Tibial artery (tissue), 4 donors: Measurements from ENCODE around the gene NFATC4.

Source experiments
- DNase-seq, 2 donors: peaks; one replicate each; pipeline ENCODE4 v3.0.0-alpha.2; 2019
- H3K27ac ChIP-seq, 2 donors: fragments of 200-600 bp; sonication (generic) in 1 of 2; 1 replicate in 1 of 2; 2 replicates in 1 of 2; pipeline ENCODE4 v1.5.1; 2018 to 2019; ENCODE audit warnings: mild to moderate bottlenecking in 1 of 2
- H3K27me3 ChIP-seq, 2 donors: fragments of 200-600 bp; sonication (generic) in 1 of 2; one replicate each; pipeline versions ENCODE4 v1.5.1 to v1.6.0; 2016 to 2019
- H3K36me3 ChIP-seq, 3 donors: fragments of 200-600 bp; sonication (generic) in 2 of 3; one replicate each; pipeline ENCODE4 v1.5.1; 2016 to 2019; ENCODE audit warnings: mild to moderate bottlenecking in 2 of 3
- H3K4me1 ChIP-seq, 4 donors: fragments of 200-600 bp; sonication (generic) in 2 of 4; 1 replicate in 3 of 4; 2 replicates in 1 of 4; pipeline ENCODE4 v1.5.1; 2016 to 2019
- H3K4me3 ChIP-seq, 2 donors: fragments of 200-600 bp; sonication (generic) in 1 of 2; 1 replicate in 1 of 2; 2 replicates in 1 of 2; pipeline ENCODE4 v1.5.1; 2018 to 2019; ENCODE audit warnings: mild to moderate bottlenecking in 2 of 2
- H3K9me3 ChIP-seq, 3 donors: fragments of 200-600 bp; sonication (generic) in 1 of 3; one replicate each; pipeline ENCODE4 v1.5.1; 2016 to 2019
- intact Hi-C: fragments of 100-400 bp; cut with DNase I; formaldehyde crosslinking; loops from one replicate; pipeline ENCODE4 v1.15.0; 2023; ENCODE audit warnings: low total_unique reads
- TF ChIP-seq, protein P1 (sequence below), 2 experiments: fragments of 200-600 bp in 1 of 2; fragments of 450-650 bp in 1 of 2; IDR thresholded peaks; one replicate each; pipeline ENCODE4 v1.5.1; 2017 to 2019; ENCODE audit warnings: antibody characterized with exemption in 2 of 2, mild to moderate bottlenecking in 1 of 2, moderate library complexity in 1 of 2

The NFATC4 gene

DNA sequence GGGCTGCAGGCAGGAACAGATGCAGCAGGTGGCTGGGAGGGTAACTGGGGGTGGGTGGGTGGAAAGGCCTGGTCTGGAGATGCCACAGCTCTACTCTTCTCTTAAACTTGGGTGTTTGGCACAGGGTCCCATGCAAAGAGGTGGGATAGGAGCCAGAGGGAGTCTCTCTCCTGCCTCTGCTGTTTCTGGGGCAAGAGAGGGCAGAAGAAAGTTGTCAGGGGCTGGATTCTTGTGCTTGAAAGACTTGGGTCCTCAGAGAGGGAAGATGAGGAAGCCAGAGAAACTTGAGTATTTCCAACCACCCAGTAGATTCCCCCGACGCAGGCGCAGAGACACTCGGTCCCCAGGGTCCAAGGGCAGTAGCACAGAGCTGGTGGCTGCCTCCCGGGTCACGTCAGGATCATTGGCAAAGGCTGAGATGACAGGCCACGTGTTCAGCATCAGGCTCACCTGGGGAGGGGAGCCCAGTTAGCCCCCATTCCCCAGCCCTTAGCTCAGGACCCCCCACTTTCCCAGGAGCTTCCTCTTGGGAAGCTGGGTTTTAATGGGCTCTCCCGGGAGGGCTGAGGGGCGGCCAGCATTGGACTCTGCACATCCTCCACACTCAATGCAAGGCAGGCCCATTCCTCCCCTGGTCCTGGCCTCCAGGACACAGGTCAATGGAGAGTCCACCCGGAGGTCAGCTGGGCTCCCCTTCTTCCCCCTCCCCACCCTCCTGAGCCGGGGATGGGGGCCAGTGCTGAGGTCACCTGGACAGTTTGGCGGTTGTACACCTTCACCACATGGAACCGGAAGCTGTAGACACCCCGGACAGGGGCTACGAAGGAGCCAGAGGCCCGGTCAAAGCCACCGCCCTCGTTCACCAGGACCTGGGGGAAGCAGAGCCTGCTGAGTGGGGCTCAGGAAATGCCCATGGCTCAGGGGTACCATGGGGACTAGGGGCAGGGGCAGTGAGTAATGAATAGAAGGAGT, 59.8 kb downstream of the NFATC4 start:
- peaks cover 12 to 17% (median 13%) of the 10 kb centered on the region in 3 donors for H3K36me3 ChIP-seq
- no peaks in the 10 kb centered on the region for H3K9me3 ChIP-seq
- TF ChIP-seq, protein P1, sequence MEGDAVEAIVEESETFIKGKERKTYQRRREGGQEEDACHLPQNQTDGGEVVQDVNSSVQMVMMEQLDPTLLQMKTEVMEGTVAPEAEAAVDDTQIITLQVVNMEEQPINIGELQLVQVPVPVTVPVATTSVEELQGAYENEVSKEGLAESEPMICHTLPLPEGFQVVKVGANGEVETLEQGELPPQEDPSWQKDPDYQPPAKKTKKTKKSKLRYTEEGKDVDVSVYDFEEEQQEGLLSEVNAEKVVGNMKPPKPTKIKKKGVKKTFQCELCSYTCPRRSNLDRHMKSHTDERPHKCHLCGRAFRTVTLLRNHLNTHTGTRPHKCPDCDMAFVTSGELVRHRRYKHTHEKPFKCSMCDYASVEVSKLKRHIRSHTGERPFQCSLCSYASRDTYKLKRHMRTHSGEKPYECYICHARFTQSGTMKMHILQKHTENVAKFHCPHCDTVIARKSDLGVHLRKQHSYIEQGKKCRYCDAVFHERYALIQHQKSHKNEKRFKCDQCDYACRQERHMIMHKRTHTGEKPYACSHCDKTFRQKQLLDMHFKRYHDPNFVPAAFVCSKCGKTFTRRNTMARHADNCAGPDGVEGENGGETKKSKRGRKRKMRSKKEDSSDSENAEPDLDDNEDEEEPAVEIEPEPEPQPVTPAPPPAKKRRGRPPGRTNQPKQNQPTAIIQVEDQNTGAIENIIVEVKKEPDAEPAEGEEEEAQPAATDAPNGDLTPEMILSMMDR (IDR thresholded peaks at IDR 0.05) = no peak
- no peak for DNase-seq
- no peak overlapping the region for H3K4me3 ChIP-seq
- H3K27ac ChIP-seq = no peak overlapping the region
- peaks cover 0 to 36% (median 28%) of the 10 kb centered on the region in 4 donors for H3K4me1 ChIP-seq
- H3K27me3 ChIP-seq = no peaks in the 10 kb centered on the region
- intact Hi-C loops = no loop called here

DNA sequence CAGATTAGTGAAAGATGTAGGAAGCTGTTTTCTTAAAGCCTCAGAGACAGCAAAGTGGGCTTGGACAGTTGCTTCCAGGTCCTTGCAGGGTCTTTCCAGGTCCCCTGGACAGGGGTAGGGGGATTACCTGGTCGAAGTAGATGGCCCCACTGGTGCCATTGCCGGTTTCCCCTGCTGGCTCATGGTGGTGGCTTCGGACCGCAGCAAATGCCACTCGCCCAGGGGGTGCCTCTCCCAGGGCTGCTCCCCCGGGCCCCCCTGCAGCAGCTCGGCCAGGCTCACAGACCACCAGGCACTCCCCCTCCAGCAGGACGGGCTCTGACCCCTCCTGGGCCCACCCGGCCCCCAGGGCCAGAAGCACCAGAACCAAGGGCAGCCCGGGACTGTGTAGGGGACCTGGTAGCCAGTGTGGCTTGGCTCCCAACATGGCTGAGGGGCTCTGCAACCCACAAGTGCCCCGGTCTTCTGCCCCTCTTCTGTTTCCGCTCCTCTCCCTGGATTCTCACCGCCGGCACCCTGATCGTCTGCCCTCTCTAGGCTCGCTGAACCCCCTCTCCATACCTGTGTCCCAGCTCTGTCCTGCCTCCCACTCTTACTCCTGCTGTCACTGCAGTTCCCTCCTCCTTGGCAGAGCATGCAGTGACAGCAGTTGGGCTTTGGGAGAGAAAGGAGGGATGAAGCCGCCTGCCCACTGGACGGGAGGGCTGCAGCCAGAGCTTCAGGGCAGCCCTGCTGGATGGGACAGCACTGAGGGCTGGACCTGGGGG, 60.8 kb downstream of the NFATC4 start:
- Histone ChIP-seq H3K27me3 (no peaks in the 10 kb centered on the region), H3K36me3 (peaks cover 22 to 27% (median 22%) of the 10 kb centered on the region in 3 donors), H3K4me3 (peak overlapping the region; percentile 64 to 81), H3K9me3 (no peaks in the 10 kb centered on the region), H3K27ac (peak overlapping the region; percentile 94 to 96), H3K4me1 (peaks cover 0 to 37% (median 28%) of the 10 kb centered on the region in 4 donors)
- DNase-seq = no peak
- intact Hi-C loops = no loop called here
- TF ChIP-seq, protein P1 (IDR thresholded peaks at IDR 0.05) = no peak
